ENCODE measurements around the gene UBTF.

Gene UBTF

GRCh38 chr17:44218344-44219107 lies 949 bp downstream of the UBTF start (continued):
- TF ChIP-seq ZNF121 (tag by site-specific recombination; IDR thresholded peaks at IDR 0.05): no peak
- TF ChIP-seq ZNF624 (tag by site-specific recombination; IDR thresholded peaks at IDR 0.05): no peak
- no peak for TF ChIP-seq ZFP3 (tag by site-specific recombination; IDR thresholded peaks at IDR 0.05; ENCODE audit: low read depth)
- TF ChIP-seq ZNF768 (tag by site-specific recombination; IDR thresholded peaks at IDR 0.05): no peak
- peak; percentile 67 for TF ChIP-seq SP3 (tag by site-specific recombination; IDR thresholded peaks at IDR 0.05)
- TF ChIP-seq ZNF10 (tag by site-specific recombination; IDR thresholded peaks at IDR 0.05): no peak
- TF ChIP-seq HOXC10 (CRISPR knock-in tag; IDR thresholded peaks at IDR 0.05): no peak
- TF ChIP-seq ZNF701 (tag by site-specific recombination; IDR thresholded peaks at IDR 0.05): no peak
- no peak for TF ChIP-seq ZNF791 (tag by site-specific recombination; IDR thresholded peaks at IDR 0.05)
- TF ChIP-seq ZBTB7A (tag by site-specific recombination; IDR thresholded peaks at IDR 0.05; ENCODE audit: low read depth): 0 out of 2 replicates have a peak, but pooled peaks have one; percentile 27
- no peak for TF ChIP-seq ZNF621 (tag by site-specific recombination; IDR thresholded peaks at IDR 0.05)
- TF ChIP-seq ZIC2 (tag by site-specific recombination; IDR thresholded peaks at IDR 0.05): no peak
- TF ChIP-seq ZBTB21 (tag by site-specific recombination; IDR thresholded peaks at IDR 0.05): no peak
- TF ChIP-seq KLF1 (tag by site-specific recombination; IDR thresholded peaks at IDR 0.05): 0 out of 2 replicates have a peak, but pooled peaks have one; percentile 7
- TF ChIP-seq, protein P1, sequence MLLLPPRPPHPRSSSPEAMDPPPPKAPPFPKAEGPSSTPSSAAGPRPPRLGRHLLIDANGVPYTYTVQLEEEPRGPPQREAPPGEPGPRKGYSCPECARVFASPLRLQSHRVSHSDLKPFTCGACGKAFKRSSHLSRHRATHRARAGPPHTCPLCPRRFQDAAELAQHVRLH (tag by site-specific recombination; IDR thresholded peaks at IDR 0.05): no peak
- no peak for TF ChIP-seq REST (tag by site-specific recombination; IDR thresholded peaks at IDR 0.05)
- no peak for TF ChIP-seq YY2 (tag by site-specific recombination; IDR thresholded peaks at IDR 0.05)
- no peak for TF ChIP-seq ZNF202 (tag by site-specific recombination; IDR thresholded peaks at IDR 0.05; ENCODE audit: borderline replicate concordance)
- TF ChIP-seq PRDM1 (tag by site-specific recombination; IDR thresholded peaks at IDR 0.05): no peak
- TF ChIP-seq ZNF560 (tag by site-specific recombination; IDR thresholded peaks at IDR 0.05; ENCODE audit: borderline replicate concordance): no peak
- no peak for TF ChIP-seq BCL11B (tag by site-specific recombination; IDR thresholded peaks at IDR 0.05; ENCODE audit: low read depth)
- no peak for TF ChIP-seq ZNF362 (tag by site-specific recombination; IDR thresholded peaks at IDR 0.05)
- no peak for TF ChIP-seq SETDB1 (IDR thresholded peaks at IDR 0.05; ENCODE audit: insufficient read length, low read length)
- no peak for TF ChIP-seq ZNF785 (tag by site-specific recombination; IDR thresholded peaks at IDR 0.05)
- TF ChIP-seq ZNF548 (tag by site-specific recombination; IDR thresholded peaks at IDR 0.05): no peak
- TF ChIP-seq ZNF274 (IDR thresholded peaks at IDR 0.05; ENCODE audit: low read length): no peak
- no peak for TF ChIP-seq ZNF274 (tag by site-specific recombination; IDR thresholded peaks at IDR 0.05; ENCODE audit: borderline replicate concordance)
- TF ChIP-seq, protein P2, sequence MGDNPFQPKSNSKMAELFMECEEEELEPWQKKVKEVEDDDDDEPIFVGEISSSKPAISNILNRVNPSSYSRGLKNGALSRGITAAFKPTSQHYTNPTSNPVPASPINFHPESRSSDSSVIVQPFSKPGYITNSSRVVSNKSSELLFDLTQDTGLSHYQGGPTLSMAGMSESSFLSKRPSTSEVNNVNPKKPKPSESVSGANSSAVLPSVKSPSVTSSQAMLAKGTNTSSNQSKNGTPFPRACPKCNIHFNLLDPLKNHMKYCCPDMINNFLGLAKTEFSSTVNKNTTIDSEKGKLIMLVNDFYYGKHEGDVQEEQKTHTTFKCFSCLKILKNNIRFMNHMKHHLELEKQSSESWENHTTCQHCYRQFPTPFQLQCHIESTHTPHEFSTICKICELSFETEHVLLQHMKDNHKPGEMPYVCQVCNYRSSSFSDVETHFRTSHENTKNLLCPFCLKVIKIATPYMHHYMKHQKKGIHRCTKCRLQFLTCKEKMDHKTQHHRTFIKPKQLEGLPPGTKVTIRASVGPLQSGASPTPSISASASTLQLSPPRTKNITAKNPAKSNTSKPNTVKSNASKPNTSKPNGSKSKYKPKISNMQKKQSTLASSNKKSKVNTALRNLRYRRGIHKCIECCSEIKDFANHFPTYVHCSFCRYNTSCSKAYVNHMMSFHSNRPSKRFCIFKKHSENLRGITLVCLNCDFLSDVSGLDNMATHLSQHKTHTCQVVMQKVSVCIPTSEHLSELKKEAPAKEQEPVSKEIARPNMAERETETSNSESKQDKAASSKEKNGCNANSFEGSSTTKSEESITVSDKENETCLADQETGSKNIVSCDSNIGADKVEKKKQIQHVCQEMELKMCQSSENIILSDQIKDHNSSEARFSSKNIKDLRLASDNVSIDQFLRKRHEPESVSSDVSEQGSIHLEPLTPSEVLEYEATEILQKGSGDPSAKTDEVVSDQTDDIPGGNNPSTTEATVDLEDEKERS (tag by site-specific recombination; IDR thresholded peaks at IDR 0.05): no peak
- TF ChIP-seq, protein P3, sequence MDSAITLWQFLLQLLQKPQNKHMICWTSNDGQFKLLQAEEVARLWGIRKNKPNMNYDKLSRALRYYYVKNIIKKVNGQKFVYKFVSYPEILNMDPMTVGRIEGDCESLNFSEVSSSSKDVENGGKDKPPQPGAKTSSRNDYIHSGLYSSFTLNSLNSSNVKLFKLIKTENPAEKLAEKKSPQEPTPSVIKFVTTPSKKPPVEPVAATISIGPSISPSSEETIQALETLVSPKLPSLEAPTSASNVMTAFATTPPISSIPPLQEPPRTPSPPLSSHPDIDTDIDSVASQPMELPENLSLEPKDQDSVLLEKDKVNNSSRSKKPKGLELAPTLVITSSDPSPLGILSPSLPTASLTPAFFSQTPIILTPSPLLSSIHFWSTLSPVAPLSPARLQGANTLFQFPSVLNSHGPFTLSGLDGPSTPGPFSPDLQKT (IDR thresholded peaks at IDR 0.05; ENCODE audit: borderline replicate concordance, low read depth, low read length): no peak
- TF ChIP-seq HIC1 (tag by site-specific recombination; IDR thresholded peaks at IDR 0.05): no peak

All from HEK293 (cell line).